Smooth muscle cell (in vitro differentiated cells): ENCODE data around the gene FRAS1. TPM values are rescaled to one million over a fixed set of nuclear protein-coding genes. Genes with fewer than 3 reads are reported as not detected.
A peak's percentile ranks its signal among the peaks of the same experiment; 100 is the strongest.

ENCODE experiments used
- DNase-seq: peaks from one replicate; lab custom pipeline; 2025; ENCODE audit not compliant: unreplicated experiment; lab: John Stamatoyannopoulos, UW
- H2AFZ ChIP-seq: fragments of 200-600 bp; sonication (generic); 2 replicates; pipeline ENCODE4 v1.6.0; 2016; ENCODE audit warnings: antibody characterized with exemption, low read depth, mild to moderate bottlenecking
- H3F3A ChIP-seq: fragments of 200-600 bp; sonication (generic); 2 replicates; pipeline ENCODE4 v1.6.0; 2017; ENCODE audit warnings: antibody characterized with exemption, low read depth
- H3K27ac ChIP-seq: fragments of 200-600 bp; sonication (generic); 2 replicates; pipeline ENCODE4 v1.5.1; 2016; ENCODE audit warnings: low read depth, mild to moderate bottlenecking
- H3K27me3 ChIP-seq: fragments of 200-600 bp; sonication (generic); 2 replicates; pipeline ENCODE4 v1.6.1; 2016; ENCODE audit warnings: low read depth, mild to moderate bottlenecking
- H3K36me3 ChIP-seq: fragments of 200-600 bp; sonication (generic); 2 replicates; pipeline ENCODE4 v1.5.1; 2016; ENCODE audit warnings: low read depth
- H3K4me1 ChIP-seq: fragments of 200-600 bp; sonication (generic); 2 replicates; pipeline ENCODE4 v1.5.1; 2016; ENCODE audit warnings: low read depth
- H3K4me2 ChIP-seq: fragments of 200-600 bp; sonication (generic); 2 replicates; pipeline ENCODE4 v1.6.0; 2016; ENCODE audit warnings: mild to moderate bottlenecking
- H3K4me3 ChIP-seq: fragments of 200-600 bp; sonication (generic); 2 replicates; pipeline ENCODE4 v1.5.1; 2016; ENCODE audit warnings: mild to moderate bottlenecking
- H3K79me2 ChIP-seq: fragments of 200-600 bp; sonication (generic); 2 replicates; pipeline ENCODE4 v1.6.0; 2016; ENCODE audit warnings: low read depth, mild to moderate bottlenecking
- H3K9ac ChIP-seq: fragments of 200-600 bp; sonication (generic); 2 replicates; pipeline ENCODE4 v1.6.0; 2016; ENCODE audit warnings: low read depth
- H3K9me3 ChIP-seq: fragments of 200-600 bp; sonication (generic); replicated peaks from 2 replicates; pipeline ENCODE4 v1.5.1; 2016; ENCODE audit warnings: low read depth
- H4K20me1 ChIP-seq: fragments of 200-600 bp; sonication (generic); 2 replicates; pipeline ENCODE4 v1.6.0; 2016; ENCODE audit warnings: low read depth
- WGBS: methylation state at CpG from one replicate; pipeline ENCODE4 v1.1.7; 2016; ENCODE audit warnings: low lambda C conversion rate; 5-methylcytosine and 5-hydroxymethylcytosine counted together
- polyA plus RNA-seq: library from polyadenylated mRNA; unstranded; fragments of >200 nt; fragmentation: Nextera tagmentation; extraction: Ambion mirVana; gene quantifications from 2 replicates; pipeline ENCODE4 v1.2.1, GENCODE V29; 2016
- total RNA-seq: library from RNA; depleted of rRNA; stranded (reverse); fragments of >200 nt; gene quantifications from 2 replicates; pipeline ENCODE4 v1.2.3, GENCODE V29; 2014
- TF ChIP-seq, protein P1 (sequence below): fragments of 200-600 bp; sonication (generic); IDR thresholded peaks from 2 replicates; pipeline ENCODE4 v1.5.1; 2017; ENCODE audit warnings: borderline replicate concordance, mild to moderate bottlenecking, antibody characterized with exemption; ENCODE audit not compliant: insufficient read depth, poor library complexity, severe bottlenecking

FRAS1 gene
- total and polyA plus RNA-seq, 2 experiments from 2014 or later = 0.55 to 8.1 TPM

DNA sequence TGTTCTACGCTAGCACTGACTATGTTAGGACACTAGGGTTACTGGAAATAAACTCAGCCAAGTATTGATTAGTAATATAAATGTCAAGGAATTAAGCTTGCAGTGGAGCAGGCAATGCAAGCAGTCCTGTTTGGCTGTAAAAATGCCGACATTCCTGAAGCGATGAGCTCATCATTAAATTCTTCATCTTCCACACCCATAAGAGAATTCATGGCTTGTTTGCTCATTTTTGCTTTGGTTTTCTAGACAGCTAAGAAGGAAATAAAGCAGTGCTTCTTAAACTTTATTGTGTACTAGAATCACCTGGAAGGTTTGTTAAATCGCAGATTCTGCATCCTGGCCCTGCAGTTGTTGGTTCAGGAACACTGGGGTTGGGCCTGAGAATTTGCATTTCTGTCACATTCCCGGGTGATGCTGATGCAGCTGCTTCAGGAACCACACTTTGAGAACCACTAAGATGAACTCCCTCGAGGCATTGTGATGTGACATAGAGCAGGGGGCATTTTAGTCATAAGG, 512.2 kb downstream of the FRAS1 start:
- Histone ChIP-seq H3K27me3 (no peaks in the 10 kb centered on the region), H3K9ac (no peak overlapping the region), H4K20me1 (no peaks in the 10 kb centered on the region), H3K4me2 (peak overlapping the region; percentile 34), H3K79me2 (no peaks in the 10 kb centered on the region), H3K36me3 (no peaks in the 10 kb centered on the region), H3K9me3 (no peaks in the 10 kb centered on the region), H3K4me3 (no peak overlapping the region), H2AFZ (no peak overlapping the region), H3K4me1 (peaks cover 9% of the 10 kb centered on the region), H3K27ac (peak overlapping the region; percentile 61), H3F3A (peaks cover 9% of the 10 kb centered on the region)
- 32% methylated on average over 6 of the region's 6 CpGs for WGBS
- DNase-seq = no peak
- TF ChIP-seq, protein P1, sequence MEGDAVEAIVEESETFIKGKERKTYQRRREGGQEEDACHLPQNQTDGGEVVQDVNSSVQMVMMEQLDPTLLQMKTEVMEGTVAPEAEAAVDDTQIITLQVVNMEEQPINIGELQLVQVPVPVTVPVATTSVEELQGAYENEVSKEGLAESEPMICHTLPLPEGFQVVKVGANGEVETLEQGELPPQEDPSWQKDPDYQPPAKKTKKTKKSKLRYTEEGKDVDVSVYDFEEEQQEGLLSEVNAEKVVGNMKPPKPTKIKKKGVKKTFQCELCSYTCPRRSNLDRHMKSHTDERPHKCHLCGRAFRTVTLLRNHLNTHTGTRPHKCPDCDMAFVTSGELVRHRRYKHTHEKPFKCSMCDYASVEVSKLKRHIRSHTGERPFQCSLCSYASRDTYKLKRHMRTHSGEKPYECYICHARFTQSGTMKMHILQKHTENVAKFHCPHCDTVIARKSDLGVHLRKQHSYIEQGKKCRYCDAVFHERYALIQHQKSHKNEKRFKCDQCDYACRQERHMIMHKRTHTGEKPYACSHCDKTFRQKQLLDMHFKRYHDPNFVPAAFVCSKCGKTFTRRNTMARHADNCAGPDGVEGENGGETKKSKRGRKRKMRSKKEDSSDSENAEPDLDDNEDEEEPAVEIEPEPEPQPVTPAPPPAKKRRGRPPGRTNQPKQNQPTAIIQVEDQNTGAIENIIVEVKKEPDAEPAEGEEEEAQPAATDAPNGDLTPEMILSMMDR = no peak

DNA sequence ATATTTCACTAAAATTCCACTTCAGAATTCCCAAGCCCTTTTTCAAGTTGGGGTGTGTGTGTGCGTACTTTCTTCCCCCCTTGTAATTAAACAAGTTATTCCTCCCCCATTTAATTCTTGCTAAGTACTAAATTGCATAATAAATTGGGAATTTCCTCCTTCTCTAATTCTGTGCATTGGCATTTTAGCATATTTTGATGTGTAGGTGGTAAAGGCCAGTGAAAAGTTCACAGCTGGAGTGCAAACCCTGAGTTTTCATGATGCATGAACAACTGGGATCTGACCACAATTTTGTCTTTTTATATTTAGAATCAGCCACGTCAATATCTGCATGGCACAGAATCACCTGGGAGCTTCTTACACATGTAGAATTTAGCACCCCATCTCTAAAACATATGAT, 513.0 kb downstream of the FRAS1 start:
- Histone ChIP-seq H3K27ac (peak overlapping the region; percentile 61), H3K79me2 (no peaks in the 10 kb centered on the region), H3K4me1 (peaks cover 9% of the 10 kb centered on the region)

DNA sequence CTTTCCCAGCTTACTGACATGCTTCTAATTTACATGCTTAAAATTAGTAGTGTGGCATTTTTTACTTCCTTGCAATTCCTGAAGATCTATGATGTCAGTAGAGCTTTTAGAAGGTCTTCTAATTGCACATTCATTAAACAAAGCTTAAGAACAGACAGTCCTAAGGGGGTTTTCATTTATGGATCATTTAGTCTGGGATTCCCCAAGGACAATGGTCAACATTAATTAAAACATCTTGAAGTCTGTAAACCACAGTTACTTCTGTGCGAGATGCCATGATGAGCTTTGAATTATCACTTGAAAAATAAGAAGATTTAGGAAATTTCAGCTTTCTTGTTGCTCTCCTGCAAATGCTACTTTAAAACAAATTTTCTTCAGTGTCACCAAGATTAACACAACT, 514.7 kb downstream of the FRAS1 start:
- Histone ChIP-seq H3K27ac (no peak overlapping the region), H3K4me3 (no peak overlapping the region), H3K9ac (no peak overlapping the region), H3F3A (peaks cover 9% of the 10 kb centered on the region), H3K4me1 (peaks cover 8% of the 10 kb centered on the region), H3K9me3 (no peaks in the 10 kb centered on the region), H3K79me2 (no peaks in the 10 kb centered on the region), H4K20me1 (no peaks in the 10 kb centered on the region), H3K36me3 (no peaks in the 10 kb centered on the region), H3K27me3 (no peaks in the 10 kb centered on the region), H2AFZ (no peak overlapping the region), H3K4me2 (no peak overlapping the region)
- TF ChIP-seq, protein P1 = no peak
- WGBS = 100% methylated on average over 1 of the region's 1 CpG
- no peak for DNase-seq

More for the DNA sequence above, 513.0 kb downstream of the FRAS1 start:
- H3K27me3 ChIP-seq = no peaks in the 10 kb centered on the region
- DNase-seq = no peak
- H3F3A ChIP-seq = peaks cover 9% of the 10 kb centered on the region
- no peaks in the 10 kb centered on the region for H3K36me3 ChIP-seq
- TF ChIP-seq, protein P1 = no peak
- no peak overlapping the region for H3K4me2 ChIP-seq
- H4K20me1 ChIP-seq = no peaks in the 10 kb centered on the region
- WGBS = 84% methylated on average over 2 of the region's 2 CpGs
- no peak overlapping the region for H3K4me3 ChIP-seq
- H3K9me3 ChIP-seq = no peaks in the 10 kb centered on the region
- no peak overlapping the region for H3K9ac ChIP-seq
- H2AFZ ChIP-seq = no peak overlapping the region

DNA sequence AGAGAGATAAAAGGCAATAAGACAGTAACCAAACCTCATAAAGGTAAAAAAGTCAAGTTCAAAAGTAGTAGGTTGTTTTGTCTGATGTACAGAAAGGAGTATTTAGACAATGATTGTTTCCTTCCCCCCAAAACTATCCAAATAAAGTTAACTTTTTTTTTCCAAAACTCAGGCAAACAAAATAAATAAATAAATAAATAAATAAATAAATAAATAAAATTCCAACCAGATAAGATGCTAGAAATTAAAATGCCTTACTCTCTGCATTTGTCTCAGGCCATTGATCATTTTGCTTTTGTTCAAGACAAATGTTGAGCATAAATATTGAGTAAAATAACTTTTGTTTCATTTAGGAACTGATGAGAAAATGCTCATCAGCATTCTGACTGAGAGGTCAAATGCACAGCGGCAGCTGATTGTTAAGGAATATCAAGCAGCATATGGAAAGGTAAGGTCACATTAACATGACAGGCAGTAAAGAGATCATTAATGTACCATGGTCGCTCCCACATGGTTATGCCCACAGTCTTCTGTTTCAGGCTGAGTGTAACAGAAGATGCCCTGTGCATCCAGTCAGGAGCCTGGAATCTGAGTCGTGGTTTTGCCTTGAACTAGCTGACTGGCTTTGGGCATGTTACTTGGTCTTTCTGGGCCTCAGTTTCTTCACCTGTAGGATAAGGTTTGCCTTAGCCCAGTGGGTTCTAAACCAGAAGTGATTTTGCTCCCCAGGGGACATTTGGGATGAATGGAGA, 521.7 kb downstream of the FRAS1 start:
- Histone ChIP-seq H4K20me1 (no peaks in the 10 kb centered on the region), H3K27me3 (no peaks in the 10 kb centered on the region), H3K27ac (no peak overlapping the region), H3F3A (no peaks in the 10 kb centered on the region), H3K36me3 (no peaks in the 10 kb centered on the region), H3K9me3 (no peaks in the 10 kb centered on the region), H3K79me2 (no peaks in the 10 kb centered on the region), H3K9ac (no peak overlapping the region), H2AFZ (no peak overlapping the region), H3K4me3 (no peak overlapping the region), H3K4me1 (no peaks in the 10 kb centered on the region), H3K4me2 (no peak overlapping the region)
- no peak for DNase-seq
- 95% methylated on average over 3 of the region's 3 CpGs for WGBS
- TF ChIP-seq, protein P1 = no peak
